DND-41 (cell line): ENCODE measurements around the gene C10orf90.

ENCODE experiments used
- ATAC-seq: fragments of 200-7000 bp; cut with Tn5 transposase; 3 replicates; pipeline ENCODE4 v1.9.1; 2021; ENCODE audit warnings: low read depth; ENCODE audit not compliant: insufficient read depth
- DNase-seq: peaks from one replicate; pipeline ENCODE4 v3.0.0-alpha.2; 2020
- H2AFZ ChIP-seq: 2 replicates; pipeline ENCODE4 v1.6.0; 2012; ENCODE audit warnings: low read depth, low read length
- H3K27ac ChIP-seq: 2 replicates; pipeline ENCODE4 v1.5.1; 2012; ENCODE audit warnings: low read length, inconsistent platforms
- H3K27me3 ChIP-seq: fragments of 200-600 bp; sonication (generic); 2 replicates; pipeline ENCODE4 v1.6.0; 2012; ENCODE audit warnings: low read length, mild to moderate bottlenecking, inconsistent platforms; ENCODE audit not compliant: insufficient read depth, poor library complexity
- H3K36me3 ChIP-seq: 2 replicates; pipeline ENCODE4 v1.5.1; 2012; ENCODE audit warnings: low read length, inconsistent platforms; ENCODE audit not compliant: insufficient read depth
- H3K4me1 ChIP-seq: 2 replicates; pipeline ENCODE4 v1.5.1; 2012; ENCODE audit warnings: mild to moderate bottlenecking, low read length; ENCODE audit not compliant: insufficient read depth
- H3K4me2 ChIP-seq: 2 replicates; pipeline ENCODE4 v1.6.0; 2012; ENCODE audit warnings: mild to moderate bottlenecking, moderate library complexity, low read length, inconsistent platforms; ENCODE audit not compliant: insufficient read depth
- H3K4me3 ChIP-seq, 2 experiments: fragments of 200-600 bp in 1 of 2; shearing (Covaris generic) in 1 of 2; 2 replicates each; pipeline ENCODE4 v1.5.1; 2012 to 2016; ENCODE audit warnings: inconsistent platforms in 2 of 2, low read length in 2 of 2, mild to moderate bottlenecking in 2 of 2, low read depth in 1 of 2, moderate library complexity in 1 of 2
- H3K79me2 ChIP-seq: 2 replicates; pipeline ENCODE4 v1.6.0; 2012; ENCODE audit warnings: low read length, inconsistent platforms; ENCODE audit not compliant: insufficient read depth
- H3K9ac ChIP-seq: 2 replicates; pipeline ENCODE4 v1.6.0; 2012; ENCODE audit warnings: low read depth, mild to moderate bottlenecking, inconsistent platforms, low read length, moderate library complexity
- H3K9me3 ChIP-seq: 2 replicates; pipeline ENCODE4 v1.5.1; 2012; ENCODE audit warnings: low read length, moderate library complexity, mild to moderate bottlenecking, inconsistent platforms; ENCODE audit not compliant: insufficient read depth, severe bottlenecking
- H4K20me1 ChIP-seq: 2 replicates; pipeline ENCODE4 v1.6.0; 2012; ENCODE audit warnings: low read length; ENCODE audit not compliant: insufficient read depth
- EZH2 ChIP-seq: IDR thresholded peaks from 3 replicates; pipeline ENCODE4 v1.6.1; 2012; ENCODE audit warnings: borderline replicate concordance, low read depth, mild to moderate bottlenecking, moderate library complexity, low read length, inconsistent platforms; ENCODE audit not compliant: severe bottlenecking
- TF ChIP-seq, protein P1 (sequence below): IDR thresholded peaks from 2 replicates; pipeline ENCODE4 v1.5.1; 2012; ENCODE audit warnings: borderline replicate concordance, low read length, moderate library complexity, mild to moderate bottlenecking; ENCODE audit not compliant: poor library complexity, severe bottlenecking; ENCODE audit errors: extremely low read depth

C10orf90 gene

DNA sequence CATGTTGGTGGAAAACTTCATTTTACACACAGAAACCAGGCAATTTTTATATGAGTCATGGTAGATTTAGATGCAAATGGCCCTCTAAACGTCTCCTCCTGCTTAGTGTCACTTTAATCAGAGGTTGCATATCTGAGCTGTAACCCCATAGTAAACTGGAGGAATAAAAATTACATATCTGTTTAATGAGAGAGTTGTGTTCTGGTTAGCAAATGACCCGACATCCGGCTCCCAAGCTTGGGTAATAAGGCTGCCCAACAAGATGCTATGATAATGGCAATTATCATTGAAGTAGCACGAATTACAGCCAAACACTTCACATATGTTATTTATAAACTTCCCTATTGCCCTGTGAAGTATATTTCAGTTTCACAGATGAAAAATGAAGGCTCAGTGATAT lies 271.6 kb downstream of the C10orf90 start:
- Histone ChIP-seq H3K4me3 (no peak overlapping the region), H3K4me1 (no peaks in the 10 kb centered on the region), H3K4me2 (no peak overlapping the region), H3K79me2 (no peaks in the 10 kb centered on the region), H2AFZ (no peak overlapping the region), H3K27me3 (no peaks in the 10 kb centered on the region), H3K9me3 (no peaks in the 10 kb centered on the region), H4K20me1 (no peaks in the 10 kb centered on the region), H3K36me3 (no peaks in the 10 kb centered on the region), H3K9ac (no peak overlapping the region), H3K27ac (no peak overlapping the region)
- DNase-seq: no peak
- ATAC-seq: no peak
- TF ChIP-seq EZH2: no peak
- TF ChIP-seq, protein P1, sequence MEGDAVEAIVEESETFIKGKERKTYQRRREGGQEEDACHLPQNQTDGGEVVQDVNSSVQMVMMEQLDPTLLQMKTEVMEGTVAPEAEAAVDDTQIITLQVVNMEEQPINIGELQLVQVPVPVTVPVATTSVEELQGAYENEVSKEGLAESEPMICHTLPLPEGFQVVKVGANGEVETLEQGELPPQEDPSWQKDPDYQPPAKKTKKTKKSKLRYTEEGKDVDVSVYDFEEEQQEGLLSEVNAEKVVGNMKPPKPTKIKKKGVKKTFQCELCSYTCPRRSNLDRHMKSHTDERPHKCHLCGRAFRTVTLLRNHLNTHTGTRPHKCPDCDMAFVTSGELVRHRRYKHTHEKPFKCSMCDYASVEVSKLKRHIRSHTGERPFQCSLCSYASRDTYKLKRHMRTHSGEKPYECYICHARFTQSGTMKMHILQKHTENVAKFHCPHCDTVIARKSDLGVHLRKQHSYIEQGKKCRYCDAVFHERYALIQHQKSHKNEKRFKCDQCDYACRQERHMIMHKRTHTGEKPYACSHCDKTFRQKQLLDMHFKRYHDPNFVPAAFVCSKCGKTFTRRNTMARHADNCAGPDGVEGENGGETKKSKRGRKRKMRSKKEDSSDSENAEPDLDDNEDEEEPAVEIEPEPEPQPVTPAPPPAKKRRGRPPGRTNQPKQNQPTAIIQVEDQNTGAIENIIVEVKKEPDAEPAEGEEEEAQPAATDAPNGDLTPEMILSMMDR: no peak

DNA sequence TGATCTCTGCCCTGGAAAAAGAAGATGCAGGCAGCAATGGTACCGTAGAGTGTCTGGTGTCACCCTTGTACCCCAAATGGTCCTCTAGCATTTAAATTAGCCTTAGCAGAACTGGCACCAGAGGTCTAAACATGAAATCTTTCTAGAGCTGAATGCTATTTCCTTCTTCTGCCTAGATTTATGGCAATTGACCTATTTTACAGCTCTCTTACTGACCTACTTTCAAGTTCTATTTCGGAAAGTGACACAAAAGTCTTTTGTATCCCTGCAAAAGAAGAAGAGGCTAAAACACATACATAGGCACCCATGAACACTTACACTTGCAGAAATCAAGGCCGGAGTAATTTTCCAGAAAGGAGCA lies 272.1 kb downstream of the C10orf90 start:
- no peak for TF ChIP-seq EZH2
- TF ChIP-seq, protein P1: no peak
- DNase-seq (no peak), ATAC-seq (no peak)
- no peak overlapping the region for H3K4me2 ChIP-seq
- no peaks in the 10 kb centered on the region for H3K9me3 ChIP-seq
- H3K9ac ChIP-seq: no peak overlapping the region
- no peaks in the 10 kb centered on the region for H4K20me1 ChIP-seq
- no peaks in the 10 kb centered on the region for H3K4me1 ChIP-seq
- no peak overlapping the region for H2AFZ ChIP-seq
- H3K36me3 ChIP-seq: no peaks in the 10 kb centered on the region
- no peaks in the 10 kb centered on the region for H3K79me2 ChIP-seq
- H3K4me3 ChIP-seq: no peak overlapping the region
- no peaks in the 10 kb centered on the region for H3K27me3 ChIP-seq
- H3K27ac ChIP-seq: no peak overlapping the region

DNA sequence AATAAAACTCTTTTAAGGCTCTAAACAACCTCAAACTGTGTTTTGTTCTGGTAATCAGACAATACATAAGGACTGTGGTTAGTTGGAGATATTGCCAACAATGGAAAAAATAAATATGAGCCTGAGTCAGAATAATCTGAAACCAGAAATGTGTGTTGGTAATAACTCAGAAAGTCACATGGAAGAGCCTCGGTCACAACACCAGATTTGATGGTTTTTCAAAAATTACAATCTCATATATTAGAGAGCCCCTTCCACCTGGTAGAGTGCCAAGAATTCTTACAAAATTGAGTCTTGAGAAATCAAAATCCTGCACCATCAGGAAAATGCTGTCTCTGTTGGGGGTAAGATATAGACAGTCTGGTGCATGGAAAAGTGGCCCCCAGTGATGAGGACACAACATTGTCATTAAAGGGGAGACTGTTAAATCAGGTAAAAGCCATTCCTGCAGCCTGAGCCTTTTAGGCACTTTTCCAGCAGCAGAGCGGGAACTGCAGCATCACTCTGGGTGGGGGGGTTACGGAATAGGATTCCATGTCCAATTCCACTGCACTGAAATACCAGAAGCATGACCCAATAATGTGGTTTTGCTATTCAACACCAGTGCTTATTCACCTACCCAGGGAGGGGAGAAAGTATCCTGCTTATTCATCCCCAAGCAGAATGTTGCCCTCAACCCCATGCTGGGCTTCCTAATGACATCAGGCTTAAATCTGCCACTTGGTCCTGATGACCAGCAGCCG lies 272.7 kb downstream of the C10orf90 start:
- H3K27ac ChIP-seq: no peak overlapping the region
- no peaks in the 10 kb centered on the region for H3K27me3 ChIP-seq
- no peak overlapping the region for H2AFZ ChIP-seq
- no peak overlapping the region for H3K9ac ChIP-seq
- ATAC-seq (no peak), DNase-seq (no peak)
- no peak overlapping the region for H3K4me2 ChIP-seq
- H3K9me3 ChIP-seq: no peaks in the 10 kb centered on the region
- H4K20me1 ChIP-seq: no peaks in the 10 kb centered on the region
- no peaks in the 10 kb centered on the region for H3K79me2 ChIP-seq
- TF ChIP-seq, protein P1: no peak
- no peak for TF ChIP-seq EZH2
- H3K4me1 ChIP-seq: no peaks in the 10 kb centered on the region
- no peak overlapping the region for H3K4me3 ChIP-seq
- no peaks in the 10 kb centered on the region for H3K36me3 ChIP-seq
